GM18867 (cell line): ENCODE data around the gene SSTR4.

Experiments
- ATAC-seq: cut with Tn5 transposase; IDR thresholded peaks from one replicate; pipeline ENCODE4 v1.9.1; 2021; ENCODE audit warnings: mild to moderate bottlenecking, moderate library complexity; ENCODE audit not compliant: unreplicated experiment

SSTR4 gene

DNA sequence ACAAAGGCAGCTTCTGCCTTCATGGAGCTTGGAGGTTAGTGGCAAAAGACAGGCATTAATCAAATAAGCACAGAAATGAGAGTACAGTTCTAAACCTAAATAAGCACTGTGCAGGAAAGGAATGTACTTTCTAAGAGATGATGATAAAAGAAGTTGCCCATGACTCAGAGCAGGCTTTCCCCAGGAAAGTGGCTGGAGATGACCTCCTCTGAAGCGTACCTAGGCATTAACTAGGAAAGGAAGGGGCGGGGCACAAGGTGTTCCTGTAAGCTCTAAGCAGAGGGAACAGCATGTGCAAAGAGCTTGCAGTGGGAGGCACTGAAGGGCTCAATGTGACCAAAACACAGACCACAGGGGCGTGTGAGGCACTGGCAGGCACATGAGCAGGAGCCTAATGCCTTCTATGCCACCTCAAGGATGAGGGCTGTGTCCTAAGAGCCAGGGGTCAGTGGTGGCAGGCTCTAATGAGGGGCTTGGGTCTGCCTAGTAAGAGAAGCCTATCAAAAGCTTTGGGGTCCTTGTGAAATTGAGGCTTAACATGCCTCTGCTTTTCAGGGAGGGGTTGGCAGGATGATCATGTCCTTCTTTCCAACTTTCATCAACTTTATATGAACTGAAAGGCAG lies 4.9 kb downstream of the SSTR4 start:
- ATAC-seq, result no peak

DNA sequence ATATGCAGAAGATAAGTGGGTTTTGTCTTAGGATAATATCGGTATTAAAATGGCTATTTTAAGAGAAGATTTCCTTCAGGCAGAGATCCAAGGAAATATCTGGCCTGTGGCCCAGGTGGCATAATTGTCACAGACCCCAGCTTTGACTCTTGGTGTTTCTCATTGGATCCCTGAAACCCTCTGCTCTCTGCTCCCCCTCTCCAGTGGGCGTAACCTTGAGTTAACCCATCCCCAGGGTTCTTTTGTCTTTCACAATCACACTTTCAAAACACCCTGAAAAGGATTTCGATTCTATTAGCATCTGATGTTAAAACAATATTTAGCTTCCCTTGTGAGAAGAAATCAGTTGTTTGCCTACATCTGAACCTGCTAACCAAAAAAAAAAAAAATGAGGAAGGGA lies 7.2 kb downstream of the SSTR4 start:
- no peak for ATAC-seq

DNA sequence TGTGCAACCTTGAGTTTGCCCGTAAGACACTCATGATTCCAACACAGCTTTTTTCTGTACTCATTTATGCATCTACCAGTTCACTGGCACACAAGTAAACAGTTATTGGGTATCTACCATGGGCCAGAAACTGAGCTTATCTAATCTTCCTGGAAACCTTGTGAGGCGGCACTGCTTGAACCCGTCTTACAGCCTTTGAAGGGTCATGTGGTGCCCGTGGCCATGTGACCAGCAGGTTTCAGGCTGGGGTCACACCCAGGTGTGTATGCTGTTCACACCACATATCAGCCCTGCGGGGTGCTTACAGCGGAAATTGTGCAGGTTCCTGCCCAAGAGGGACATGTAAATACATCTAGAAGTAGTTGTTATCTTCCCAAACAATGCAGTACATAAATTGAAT lies 8.3 kb downstream of the SSTR4 start:
- no peak for ATAC-seq

DNA sequence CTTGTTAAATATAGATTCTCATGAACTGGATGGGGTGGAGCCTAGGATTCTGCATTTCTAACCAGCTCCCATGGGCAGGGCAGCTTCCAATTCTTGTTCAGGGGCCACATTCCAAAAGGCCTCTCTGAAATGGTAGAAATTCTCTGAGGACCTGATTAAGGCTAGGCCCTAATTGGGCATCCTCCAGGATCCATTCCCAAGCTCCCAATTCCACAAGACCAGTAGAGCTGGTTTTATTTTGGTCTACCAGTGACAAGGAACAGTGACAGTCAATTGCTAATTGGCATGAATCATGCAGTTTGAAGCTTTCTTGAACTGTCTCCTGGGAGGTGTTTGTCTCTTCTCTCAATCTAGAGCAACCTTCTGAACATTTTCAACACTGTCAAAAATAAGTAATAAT lies 11.3 kb downstream of the SSTR4 start:
- ATAC-seq, result no peak

DNA sequence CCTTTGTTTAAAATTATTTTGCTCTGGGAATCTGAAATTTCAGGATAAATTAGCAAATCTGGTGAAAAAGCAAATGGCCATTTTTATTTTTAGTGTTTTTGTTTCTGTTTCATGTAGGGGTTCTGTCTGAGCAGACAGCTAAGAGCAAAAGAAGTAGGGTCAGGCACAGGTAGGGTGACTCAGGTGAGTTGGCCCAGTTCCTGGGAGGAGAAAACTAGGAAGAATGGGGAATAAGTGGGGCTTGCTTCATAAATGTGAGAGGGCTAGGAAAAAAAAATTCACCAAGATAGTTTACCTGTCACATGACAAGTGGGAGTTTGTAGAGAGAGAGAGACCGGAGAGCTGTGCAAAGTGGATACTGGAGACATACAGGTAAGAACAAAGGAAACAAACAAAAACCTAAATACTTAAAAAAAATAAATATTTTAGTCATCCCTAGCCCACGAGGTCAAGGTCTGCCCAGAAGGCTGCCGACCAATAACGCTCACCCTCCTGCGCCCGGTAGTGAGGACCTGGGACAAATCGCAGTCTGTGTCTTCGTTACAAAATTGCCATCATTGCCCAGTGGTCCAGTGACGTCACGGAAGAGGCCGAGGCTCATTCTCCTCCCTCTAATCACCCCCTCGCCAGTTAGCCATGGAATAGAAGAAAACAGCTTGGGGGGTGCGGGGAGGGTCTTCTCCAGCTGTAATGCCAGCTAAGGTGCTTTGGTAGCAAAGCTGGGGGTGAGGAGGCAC lies 12.1 kb downstream of the SSTR4 start:
- ATAC-seq, result no peak

DNA sequence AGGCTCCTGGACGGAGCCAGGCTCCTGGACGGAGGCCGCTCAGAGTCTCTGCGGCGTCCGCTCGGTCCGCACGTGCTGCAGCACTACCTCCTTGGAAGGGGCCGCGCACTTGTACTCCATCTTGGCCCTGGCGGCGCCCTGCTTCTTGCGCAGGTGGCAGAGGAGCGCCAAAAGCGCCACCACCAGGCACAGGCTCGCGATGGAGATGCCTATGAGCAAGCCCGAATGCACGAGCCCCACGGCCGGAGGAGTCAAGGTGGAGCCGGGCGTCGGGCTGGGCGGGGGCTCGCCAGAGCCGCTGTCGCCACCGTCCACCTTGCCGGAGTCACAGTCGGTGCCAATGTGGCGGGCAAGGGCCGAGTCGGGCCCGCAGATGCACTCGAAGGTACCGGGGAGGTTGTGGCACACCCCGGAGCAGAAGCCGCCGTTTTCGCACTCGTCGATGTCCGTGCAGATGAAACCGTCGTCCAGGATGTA lies 12.7 kb downstream of the SSTR4 start:
- no peak for ATAC-seq

DNA sequence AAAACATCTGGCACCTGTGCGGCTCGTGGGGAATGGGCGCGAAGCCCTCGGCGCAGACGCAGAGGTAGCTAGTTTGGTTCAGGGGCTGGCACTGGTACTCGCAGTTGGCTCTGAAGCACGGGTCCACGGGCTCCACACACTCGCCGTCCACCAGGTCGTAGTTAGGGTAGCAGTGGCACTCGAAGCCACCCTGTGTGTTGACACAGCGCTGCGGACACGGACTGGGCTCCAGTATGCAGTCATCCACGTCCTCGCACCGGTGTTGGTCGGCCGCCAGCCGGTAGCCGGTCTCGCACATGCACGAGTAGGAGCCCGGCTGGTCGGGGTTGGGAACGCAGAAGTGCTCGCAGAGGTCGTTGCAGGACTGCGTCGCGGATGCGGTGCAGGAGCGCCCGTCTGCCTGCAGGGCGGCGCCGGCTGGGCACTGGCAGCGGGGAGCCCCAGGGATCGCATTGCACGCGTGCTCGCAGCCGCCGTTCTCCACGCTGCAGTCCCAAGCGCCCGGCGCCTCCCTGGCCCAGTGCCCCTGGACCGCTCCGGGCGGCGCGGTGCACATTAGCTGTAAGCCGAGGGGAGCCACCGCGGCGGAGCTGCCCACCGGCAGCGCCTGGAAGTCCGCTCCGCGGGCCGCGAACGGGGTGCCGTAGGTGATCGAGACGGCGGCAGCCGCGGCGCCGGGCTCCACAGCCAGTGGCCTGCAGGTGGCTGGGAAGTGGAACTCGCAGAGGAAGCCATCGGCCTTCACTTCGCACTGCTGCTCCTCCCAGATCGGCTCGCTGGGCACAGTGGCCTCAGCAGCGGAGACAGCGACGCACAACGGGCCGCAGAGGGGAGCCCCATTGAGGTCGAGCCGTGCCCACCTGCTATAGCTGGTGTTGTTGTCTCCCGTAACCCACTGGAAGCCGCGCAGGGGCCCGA lies 13.4 kb downstream of the SSTR4 start:
- no peak for ATAC-seq

DNA sequence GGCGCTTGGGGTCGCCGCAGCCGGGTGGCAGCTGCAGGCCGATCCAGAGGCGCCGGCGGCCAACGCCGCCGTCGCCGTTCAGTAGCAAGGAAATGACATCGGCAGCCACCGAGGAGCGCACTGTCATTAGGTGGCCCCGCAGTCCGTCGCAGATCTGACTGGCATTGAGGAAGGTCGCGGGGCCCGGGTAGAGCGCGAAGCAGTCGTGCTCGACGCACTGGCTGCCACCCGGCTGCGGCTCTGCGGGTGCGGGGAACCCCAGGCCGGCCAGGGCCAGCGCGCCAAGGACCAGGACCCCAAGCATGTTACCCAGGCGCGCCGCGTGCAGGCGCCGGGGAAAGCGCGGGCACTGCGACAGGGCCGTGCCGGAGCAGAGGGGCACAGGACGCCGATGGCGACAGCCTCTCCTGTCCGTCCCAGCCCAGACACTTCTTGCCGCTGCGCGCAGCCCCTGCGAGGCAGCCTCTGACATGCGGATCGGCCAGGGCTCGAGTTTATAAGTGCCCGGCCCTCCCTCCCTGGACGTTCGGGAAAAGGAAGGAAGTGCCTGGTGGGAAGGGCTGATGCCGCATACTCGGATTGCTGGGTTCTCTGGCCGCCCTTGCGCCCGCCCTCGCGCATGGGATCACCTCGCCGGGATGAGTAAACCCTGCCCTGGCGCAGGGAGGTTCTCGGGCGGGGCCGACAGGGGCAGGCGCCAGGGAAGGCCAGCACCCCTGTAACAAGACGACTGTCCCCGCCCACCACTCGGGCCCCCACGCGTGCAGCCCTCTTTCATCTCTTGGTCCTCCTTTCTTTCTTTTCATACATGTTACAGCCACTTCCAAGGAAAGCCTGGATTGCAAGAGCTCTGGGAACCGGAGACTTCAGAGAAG lies 14.3 kb downstream of the SSTR4 start, which contains the start of gene THBD:
Gene THBD (minus strand): TSS at position 472 of the 875 bp plus-strand sequence. CDS start 168 bp downstream, at position 304.
- no peak for ATAC-seq

DNA sequence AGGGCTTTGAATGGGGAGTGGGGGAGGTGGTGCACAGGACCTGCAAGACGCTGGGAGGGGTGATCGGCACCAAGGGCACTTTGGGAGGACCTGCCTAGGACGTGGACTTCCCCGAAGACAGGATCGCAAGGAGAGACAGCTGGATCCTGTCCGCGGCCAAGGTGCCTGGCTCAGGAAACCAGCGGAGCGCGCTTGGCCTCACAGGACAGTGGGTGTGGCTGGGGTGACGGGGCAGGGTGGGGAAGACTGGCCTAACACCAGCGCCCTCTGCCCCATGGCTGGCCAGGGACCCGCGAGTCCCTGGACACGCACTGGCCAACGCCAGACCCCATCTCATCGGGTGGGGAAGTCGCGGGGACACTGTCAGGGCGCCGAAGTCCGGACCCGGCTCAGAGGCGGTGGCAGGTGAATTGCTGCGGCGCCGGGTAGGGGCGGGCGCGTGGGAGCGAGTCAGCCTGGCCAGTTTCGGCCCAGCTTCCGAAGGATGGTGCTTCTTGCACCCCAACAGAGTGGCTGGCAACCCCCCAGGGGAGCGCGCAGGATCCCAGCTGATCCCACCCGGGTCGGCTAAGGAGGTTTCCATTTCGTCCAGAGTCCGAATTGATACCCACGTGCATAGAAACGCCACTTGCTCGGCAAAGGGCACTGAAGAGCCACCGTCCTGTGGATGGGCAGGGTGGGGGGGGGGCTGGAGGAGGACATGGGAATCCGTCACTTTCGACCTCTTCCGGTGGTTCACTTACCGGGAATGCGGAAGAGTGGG lies 15.1 kb downstream of the SSTR4 start:
- ATAC-seq, result no peak

DNA sequence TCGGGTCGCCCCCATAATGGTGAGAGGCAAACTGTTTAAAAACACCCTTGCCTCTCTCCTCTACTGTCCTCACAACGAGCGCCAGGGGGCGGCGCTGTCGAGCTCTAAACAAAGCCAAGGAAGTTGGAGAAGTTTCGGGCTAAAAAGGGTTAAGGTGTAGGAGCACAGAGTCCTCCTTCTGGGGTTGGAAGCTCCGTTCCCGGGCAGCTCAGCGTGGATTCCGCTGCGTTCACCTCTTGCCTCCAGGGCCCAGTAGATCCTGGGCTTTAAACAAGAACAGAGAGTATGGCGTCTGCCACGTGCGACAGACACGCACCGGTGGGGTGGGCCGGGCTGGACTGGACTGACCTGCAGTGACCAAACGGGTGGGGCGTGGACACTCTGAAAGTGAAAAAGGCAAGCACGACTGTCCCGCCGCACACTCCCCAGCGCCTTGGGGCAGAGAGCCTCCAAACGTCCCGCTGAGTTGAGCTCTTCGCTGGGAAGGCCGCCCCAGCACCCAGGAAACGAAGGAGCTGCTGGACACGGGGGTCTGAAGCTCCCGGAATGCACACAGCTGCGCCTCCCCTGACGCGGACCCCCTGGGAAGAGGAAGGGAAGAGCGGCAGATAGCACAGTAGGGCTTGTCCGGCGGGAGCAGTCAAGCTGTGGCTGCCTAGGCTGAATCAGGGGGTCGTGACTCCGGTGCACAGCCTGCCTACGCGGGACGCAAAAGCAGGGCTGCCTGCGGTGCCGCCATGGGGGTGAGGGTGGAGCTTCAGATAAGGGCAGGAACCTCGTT lies 15.9 kb downstream of the SSTR4 start:
- no peak for ATAC-seq

DNA sequence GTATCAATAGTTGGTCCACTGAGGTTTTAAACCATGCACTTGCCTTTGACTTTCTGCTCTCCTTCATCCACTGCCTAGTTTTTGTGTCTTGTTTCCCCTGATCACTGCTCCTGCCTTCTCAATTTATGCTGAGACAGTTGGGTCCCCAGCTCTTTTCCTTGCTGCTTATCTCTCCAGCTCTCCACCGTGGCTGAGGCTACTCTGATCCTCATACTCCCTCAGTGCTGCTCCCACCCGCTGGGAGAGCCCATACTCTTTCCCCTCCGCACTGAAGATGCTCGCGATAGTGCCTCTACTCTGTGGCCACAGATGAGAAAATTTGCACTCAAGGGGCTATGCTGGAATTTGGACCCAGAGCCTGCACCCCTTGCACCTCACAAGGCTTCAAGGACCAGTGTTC lies 17.8 kb downstream of the SSTR4 start:
- ATAC-seq, result no peak

DNA sequence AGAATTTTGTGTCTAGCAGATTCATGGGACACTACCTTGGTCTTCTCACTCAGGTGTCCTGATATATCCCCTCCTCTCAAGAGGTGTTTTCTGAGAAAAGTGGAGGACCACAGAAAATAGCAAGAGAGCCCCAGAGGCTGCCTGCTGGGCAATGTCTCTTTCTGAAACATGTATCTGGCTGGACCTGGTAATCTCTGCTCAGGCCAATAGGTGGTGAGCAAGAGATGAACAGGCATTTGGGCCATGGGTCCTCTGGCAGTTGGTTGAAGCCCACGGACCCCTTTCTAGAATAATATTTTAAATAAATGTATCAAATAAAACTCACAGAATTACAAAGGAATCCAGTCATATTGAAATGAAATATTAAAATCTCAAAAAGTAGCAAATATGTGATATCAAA lies 23.1 kb downstream of the SSTR4 start:
- no peak for ATAC-seq

DNA sequence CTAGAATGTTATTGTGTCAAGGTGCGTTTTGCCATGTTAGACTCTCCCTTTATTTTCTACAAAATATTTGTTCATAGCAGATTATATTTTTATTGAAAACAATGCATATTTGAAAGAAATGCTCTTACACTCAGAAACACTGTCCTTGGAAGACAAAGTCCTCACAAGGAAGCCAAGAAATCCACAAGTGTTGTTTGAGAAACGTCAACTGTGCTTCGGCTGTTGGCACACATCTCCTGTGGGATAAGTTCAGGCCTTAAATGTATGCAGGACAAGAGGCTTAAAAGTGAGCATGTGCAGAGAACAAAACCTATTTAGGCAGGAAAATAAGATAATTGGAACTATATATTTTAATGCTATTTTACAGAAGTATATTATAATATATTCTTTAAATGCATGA lies 23.9 kb downstream of the SSTR4 start:
- ATAC-seq, result no peak

DNA sequence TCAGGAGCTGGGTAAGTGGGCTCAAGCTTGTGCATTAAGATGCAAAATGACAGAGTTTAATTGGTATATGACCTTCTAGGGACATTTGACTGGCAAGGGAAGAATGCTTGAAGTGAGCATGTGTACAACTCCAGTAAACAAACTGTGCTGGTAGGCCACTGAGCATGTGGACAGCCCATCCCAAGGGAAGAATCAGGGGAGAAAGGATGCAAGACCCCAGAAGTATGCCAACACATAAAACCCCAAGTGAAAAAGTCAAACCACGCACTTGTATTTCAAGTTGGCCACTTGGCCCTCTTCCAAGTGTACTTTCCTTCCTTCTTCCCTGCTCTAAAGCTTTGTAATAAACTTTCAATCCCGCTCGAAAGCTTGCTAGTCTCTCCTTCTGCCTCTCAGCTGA lies 24.7 kb downstream of the SSTR4 start:
- no peak for ATAC-seq

DNA sequence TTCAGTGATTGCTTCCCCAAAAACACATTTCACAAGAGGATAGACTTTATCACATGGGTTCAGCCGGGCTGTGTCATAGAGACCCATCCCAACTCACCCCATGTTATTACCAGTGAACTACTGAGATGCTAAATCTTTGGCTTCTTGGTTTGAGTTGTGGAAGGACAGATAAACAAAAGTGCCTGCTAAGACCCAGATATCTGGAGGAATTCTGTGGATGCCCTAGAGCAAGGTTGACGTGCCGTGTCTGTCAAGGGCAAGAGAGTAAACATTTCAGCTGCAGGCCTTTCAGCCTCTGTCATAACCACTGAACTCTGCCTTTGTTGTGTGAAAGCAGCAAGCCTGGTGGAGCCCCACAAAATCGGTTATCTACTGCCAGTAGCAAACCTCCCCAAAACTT lies 25.5 kb downstream of the SSTR4 start:
- no peak for ATAC-seq

DNA sequence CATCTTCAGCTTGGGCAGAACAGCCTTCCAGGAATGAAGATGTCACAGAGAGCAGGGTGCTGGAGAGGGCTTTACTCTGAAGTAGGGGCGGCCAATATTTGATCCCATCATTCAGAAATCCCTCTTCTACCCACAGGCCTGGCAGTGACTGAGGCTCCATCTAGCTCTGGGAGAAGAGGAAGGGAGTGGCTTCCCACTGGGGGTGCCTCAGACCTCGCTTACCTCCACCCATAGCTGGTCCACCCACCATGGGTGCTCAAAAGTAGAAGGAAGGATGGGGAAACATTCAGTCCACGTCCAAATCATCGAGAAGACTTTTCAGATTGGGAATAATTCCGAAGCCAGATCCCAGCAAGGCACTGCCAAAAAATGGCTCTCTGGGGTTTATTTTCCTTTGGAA lies 26.1 kb downstream of the SSTR4 start:
- ATAC-seq, result no peak

DNA sequence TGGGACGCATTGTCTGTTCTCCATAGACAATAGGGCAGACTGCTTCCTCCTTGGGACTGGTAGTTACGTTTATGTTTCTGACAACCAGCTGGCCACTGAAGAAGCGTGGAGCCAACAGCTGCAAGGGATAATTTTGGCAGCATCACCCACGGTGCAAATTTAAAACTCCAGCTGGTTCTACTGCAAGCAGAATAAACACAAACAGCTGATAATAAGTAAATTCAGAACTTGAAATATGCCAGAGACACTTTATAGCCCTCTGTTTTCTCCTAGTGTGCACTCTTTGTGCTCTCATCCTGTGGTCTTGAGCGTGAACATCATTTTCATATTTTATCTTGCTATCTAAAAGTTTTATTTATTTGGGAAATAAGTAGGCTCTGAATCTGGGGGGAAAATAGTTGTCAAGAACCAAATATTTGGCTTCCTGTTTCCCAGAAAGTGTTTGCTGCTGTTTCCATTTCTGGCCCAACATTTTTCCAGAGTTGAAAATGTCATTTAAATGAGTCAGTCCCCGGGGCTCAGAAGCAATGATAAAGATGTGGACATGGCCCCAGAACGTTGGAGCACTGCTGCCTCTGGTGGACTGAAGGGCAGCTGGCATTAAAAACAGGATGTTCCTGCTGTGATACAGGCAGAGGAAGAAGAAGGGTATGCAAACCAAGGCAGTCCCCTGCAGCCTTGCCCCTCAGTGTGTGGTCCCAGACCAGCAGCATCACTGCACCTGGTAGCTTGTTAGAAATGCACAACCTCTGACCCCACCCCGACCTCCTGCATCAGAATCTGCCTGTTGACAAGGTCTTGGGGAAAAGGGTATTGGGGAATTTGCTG lies 26.8 kb downstream of the SSTR4 start:
- no peak for ATAC-seq

DNA sequence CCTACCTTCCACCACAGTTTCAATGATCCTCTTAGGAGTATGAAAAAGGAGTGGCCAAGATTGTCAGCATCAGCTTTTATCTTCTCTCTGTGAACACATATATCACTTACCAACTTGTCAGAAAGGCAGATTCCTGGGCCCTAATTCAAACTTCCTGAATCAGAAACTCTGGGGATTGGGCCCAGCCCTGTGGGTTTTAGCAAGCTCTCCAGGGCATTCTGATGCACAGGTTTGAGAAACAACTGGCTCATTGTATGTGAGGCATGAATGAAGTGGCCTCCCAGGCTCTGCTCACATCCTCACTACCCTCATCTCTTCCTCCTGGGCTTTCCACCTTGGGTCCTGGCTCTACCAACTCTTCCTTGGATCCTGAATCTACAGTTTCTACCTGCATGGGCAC lies 27.5 kb downstream of the SSTR4 start:
- ATAC-seq, result no peak
